Activated gamma-delta T cell (primary cell): ENCODE measurements around the gene ZFAND2A.
"Not testable (repeated sequence)": the region's sequence is repeated elsewhere in the genome, so short reads cannot be mapped to it uniquely, and the experiment has no call there.

ENCODE experiments used
- DNase-seq: peaks from one replicate; lab custom pipeline; 2025; lab: John Stamatoyannopoulos, UW
- total RNA-seq, 2 donors: gene quantifications; one replicate each; lab custom pipeline; 2026; lab: John Stamatoyannopoulos, UW

ZFAND2A gene
- total RNA-seq = 28.8 to 29.0 reads per million in 2 donors

- DNase-seq = peak; percentile 99
Observed at GRCh38 chr7:1159891-1160669, at the start of gene ZFAND2A. Gene ZFAND2A, minus strand, starts transcription at chr7:1160196. Its CDS starts 1,984 bp downstream, at chr7:1158212.

GRCh38 chr7:1209097-1209496, 49.1 kb upstream of the ZFAND2A start:
- no peak for DNase-seq

- DNase-seq = not testable (repeated sequence)
Observed at GRCh38 chr7:1205742-1206141, 45.7 kb upstream of the ZFAND2A start.

- DNase-seq = no peak
Observed at GRCh38 chr7:1204460-1205140, 44.6 kb upstream of the ZFAND2A start.

GRCh38 chr7:1202914-1203313, 42.9 kb upstream of the ZFAND2A start:
- DNase-seq = not testable (repeated sequence)

- no peak for DNase-seq
Observed at GRCh38 chr7:1201916-1202315, 41.9 kb upstream of the ZFAND2A start.

GRCh38 chr7:1200045-1200444, 40.0 kb upstream of the ZFAND2A start:
- DNase-seq = no peak

- no peak for DNase-seq
Observed at GRCh38 chr7:1197997-1198625, 38.1 kb upstream of the ZFAND2A start.

GRCh38 chr7:1196950-1197349, 37.0 kb upstream of the ZFAND2A start:
- DNase-seq = no peak

- not testable (repeated sequence) for DNase-seq
Observed at GRCh38 chr7:1196441-1196840, 36.4 kb upstream of the ZFAND2A start.

- DNase-seq = no peak
Observed at GRCh38 chr7:1193593-1194424, 33.8 kb upstream of the ZFAND2A start.

GRCh38 chr7:1192171-1192676, 32.2 kb upstream of the ZFAND2A start:
- no peak for DNase-seq

GRCh38 chr7:1189986-1190772, 30.2 kb upstream of the ZFAND2A start:
- no peak for DNase-seq

GRCh38 chr7:1188720-1189294, 28.8 kb upstream of the ZFAND2A start:
- no peak for DNase-seq

GRCh38 chr7:1187127-1187526, 27.1 kb upstream of the ZFAND2A start:
- DNase-seq = no peak

- no peak for DNase-seq
Observed at GRCh38 chr7:1181640-1182039, 21.6 kb upstream of the ZFAND2A start.

- DNase-seq = no peak
Observed at GRCh38 chr7:1181031-1181430, 21.0 kb upstream of the ZFAND2A start.

GRCh38 chr7:1176891-1177373, 16.9 kb upstream of the ZFAND2A start:
- DNase-seq = peak; percentile 43

GRCh38 chr7:1175967-1176851, 16.2 kb upstream of the ZFAND2A start:
- peak; percentile 55 for DNase-seq
